Astrocyte of the cerebellum (primary cell): ENCODE measurements around the gene FBXO40.

Experiments used
- DNase-seq: peaks from one replicate; pipeline ENCODE4 v3.0.0-alpha.2; 2011; ENCODE audit warnings: low read depth
- H3K4me3 ChIP-seq: 2 replicates; pipeline ENCODE4 v1.5.1; 2011; ENCODE audit warnings: mild to moderate bottlenecking, low read depth, low read length, moderate library complexity
- in situ Hi-C: cut with HindIII; loops from 2 replicates; pipeline ENCODE4 v1.10.0; 2017; ENCODE audit warnings: low sequenced_read_pairs
- TF ChIP-seq, protein P1 (sequence below): IDR thresholded peaks from 2 replicates; pipeline ENCODE4 v1.5.1; 2012; ENCODE audit warnings: low read length, low read depth, moderate library complexity, mild to moderate bottlenecking; ENCODE audit errors: missing control alignments

FBXO40 gene

DNA sequence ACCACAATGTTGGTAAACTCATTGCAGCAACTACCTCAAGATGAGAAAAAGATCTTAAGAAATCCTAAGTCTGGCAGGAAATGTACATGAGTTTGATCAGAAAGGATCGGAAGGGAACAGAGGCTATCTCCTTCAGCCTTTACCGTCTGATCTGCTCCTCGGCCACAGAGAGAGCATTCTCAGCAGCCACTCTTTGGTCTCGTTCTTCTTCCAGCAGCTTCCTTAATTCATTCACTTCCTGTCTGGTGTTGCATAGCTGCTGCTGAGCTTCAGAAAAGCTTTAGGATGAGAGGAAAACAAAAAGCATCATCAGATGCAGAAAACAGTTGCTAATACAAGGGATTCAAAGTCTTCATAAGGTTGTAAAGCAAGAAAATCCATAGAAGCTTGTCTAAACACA, 74.2 kb downstream of the FBXO40 start:
- no peak for DNase-seq
- in situ Hi-C loops: no loop called here
- TF ChIP-seq, protein P1, sequence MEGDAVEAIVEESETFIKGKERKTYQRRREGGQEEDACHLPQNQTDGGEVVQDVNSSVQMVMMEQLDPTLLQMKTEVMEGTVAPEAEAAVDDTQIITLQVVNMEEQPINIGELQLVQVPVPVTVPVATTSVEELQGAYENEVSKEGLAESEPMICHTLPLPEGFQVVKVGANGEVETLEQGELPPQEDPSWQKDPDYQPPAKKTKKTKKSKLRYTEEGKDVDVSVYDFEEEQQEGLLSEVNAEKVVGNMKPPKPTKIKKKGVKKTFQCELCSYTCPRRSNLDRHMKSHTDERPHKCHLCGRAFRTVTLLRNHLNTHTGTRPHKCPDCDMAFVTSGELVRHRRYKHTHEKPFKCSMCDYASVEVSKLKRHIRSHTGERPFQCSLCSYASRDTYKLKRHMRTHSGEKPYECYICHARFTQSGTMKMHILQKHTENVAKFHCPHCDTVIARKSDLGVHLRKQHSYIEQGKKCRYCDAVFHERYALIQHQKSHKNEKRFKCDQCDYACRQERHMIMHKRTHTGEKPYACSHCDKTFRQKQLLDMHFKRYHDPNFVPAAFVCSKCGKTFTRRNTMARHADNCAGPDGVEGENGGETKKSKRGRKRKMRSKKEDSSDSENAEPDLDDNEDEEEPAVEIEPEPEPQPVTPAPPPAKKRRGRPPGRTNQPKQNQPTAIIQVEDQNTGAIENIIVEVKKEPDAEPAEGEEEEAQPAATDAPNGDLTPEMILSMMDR: no peak
- no peak overlapping the region for H3K4me3 ChIP-seq

DNA sequence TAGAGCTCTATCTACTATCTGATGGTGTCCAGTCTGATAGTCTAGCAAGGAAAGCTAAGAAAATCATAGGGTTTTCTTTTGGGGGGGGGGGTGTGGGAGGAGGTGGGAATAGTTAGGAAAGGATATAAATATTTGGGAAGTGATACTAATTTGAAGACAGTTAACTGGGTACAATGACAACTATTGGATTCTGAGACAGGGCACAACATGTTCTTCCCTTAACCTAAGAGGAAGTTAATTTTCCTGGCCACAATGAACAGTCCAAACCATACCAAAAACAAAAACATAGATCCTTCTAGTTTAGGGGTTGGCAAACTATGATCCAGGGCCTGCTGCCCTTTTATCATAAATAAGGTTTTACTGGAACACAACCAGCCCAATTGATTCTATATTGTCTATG, 77.5 kb downstream of the FBXO40 start:
- no peak for DNase-seq
- in situ Hi-C loops: no loop called here
- no peak overlapping the region for H3K4me3 ChIP-seq
- TF ChIP-seq, protein P1: no peak

- no peak overlapping the region for H3K4me3 ChIP-seq
- DNase-seq: no peak
- in situ Hi-C loops: no loop called here
- TF ChIP-seq, protein P1: no peak
These were observed 84.0 kb downstream of the FBXO40 start for GRCh38 chr3:121677141-121677540.
